Hepatocyte (in vitro differentiated cells): ENCODE results near the gene SPTLC1.

Experiments
- EZH2 ChIP-seq: fragments of 200-600 bp; sonication (generic); IDR thresholded peaks from 2 replicates; pipeline ENCODE4 v1.6.1; 2016; ENCODE audit warnings: antibody characterized with exemption, mild to moderate bottlenecking, borderline replicate concordance
- EZH2phosphoT487 ChIP-seq: fragments of 200-600 bp; sonication (generic); IDR thresholded peaks from one replicate; pipeline ENCODE4 v1.6.1; 2018; ENCODE audit warnings: antibody characterized with exemption, mild to moderate bottlenecking, low read depth, moderate library complexity; ENCODE audit not compliant: unreplicated experiment, severe bottlenecking
- TF ChIP-seq, protein P1 (sequence below): fragments of 200-600 bp; sonication (generic); IDR thresholded peaks from 2 replicates; pipeline ENCODE4 v1.5.1; 2016; ENCODE audit warnings: antibody characterized with exemption, mild to moderate bottlenecking; ENCODE audit not compliant: poor library complexity

DNA sequence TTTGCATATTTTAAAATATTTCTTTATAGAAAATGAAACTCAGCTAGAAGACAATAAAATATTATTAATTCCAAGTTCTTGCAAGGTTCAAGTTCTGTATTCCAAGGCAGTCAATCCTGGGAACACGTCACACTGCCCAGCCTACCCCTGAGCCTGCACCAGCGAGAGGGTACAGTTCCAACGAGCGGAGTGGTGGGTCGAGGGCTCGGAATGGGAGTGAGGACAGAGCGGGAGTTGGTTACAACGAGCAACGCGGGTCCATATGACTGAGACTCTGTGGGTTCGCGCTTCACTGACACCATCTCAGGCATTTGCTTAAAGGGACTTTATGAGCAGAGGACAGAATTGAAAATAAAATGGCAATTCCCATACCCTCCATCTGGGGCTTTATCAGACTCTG is 40.0 kb upstream of the SPTLC1 start:
- TF ChIP-seq, protein P1, sequence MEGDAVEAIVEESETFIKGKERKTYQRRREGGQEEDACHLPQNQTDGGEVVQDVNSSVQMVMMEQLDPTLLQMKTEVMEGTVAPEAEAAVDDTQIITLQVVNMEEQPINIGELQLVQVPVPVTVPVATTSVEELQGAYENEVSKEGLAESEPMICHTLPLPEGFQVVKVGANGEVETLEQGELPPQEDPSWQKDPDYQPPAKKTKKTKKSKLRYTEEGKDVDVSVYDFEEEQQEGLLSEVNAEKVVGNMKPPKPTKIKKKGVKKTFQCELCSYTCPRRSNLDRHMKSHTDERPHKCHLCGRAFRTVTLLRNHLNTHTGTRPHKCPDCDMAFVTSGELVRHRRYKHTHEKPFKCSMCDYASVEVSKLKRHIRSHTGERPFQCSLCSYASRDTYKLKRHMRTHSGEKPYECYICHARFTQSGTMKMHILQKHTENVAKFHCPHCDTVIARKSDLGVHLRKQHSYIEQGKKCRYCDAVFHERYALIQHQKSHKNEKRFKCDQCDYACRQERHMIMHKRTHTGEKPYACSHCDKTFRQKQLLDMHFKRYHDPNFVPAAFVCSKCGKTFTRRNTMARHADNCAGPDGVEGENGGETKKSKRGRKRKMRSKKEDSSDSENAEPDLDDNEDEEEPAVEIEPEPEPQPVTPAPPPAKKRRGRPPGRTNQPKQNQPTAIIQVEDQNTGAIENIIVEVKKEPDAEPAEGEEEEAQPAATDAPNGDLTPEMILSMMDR: no peak
- TF ChIP-seq EZH2: no peak
- TF ChIP-seq EZH2phosphoT487: no peak
